NOMO-1 (cell line): Measurements from ENCODE around the gene NUDT13.
"Not testable (repeated sequence)": the region's sequence is repeated elsewhere in the genome, so short reads cannot be mapped to it uniquely, and the experiment has no call there.

ENCODE experiments used
- DNase-seq, 2 experiments: peaks; one replicate each; lab custom pipeline; 2025; ENCODE audit not compliant: unreplicated experiment in 2 of 2; lab: John Stamatoyannopoulos, UW

NUDT13 gene

DNA sequence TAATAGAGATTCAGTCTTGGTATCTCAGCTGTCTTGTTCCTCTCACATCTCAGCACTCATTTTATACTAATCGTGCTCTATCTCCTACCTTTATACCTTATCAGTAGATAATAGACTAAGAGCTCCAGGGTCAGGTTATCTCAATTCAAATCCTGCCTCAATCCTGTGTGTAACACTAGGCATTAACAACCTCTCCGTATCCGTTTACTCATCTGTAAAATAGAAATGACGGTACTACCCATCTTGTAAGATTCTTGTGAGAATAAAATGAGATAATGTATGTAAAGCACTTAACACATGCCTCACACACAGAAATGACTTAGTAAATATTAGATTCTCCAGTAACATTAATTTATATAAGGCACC is 13.0 kb upstream of the NUDT13 start:
- no peak for DNase-seq

DNA sequence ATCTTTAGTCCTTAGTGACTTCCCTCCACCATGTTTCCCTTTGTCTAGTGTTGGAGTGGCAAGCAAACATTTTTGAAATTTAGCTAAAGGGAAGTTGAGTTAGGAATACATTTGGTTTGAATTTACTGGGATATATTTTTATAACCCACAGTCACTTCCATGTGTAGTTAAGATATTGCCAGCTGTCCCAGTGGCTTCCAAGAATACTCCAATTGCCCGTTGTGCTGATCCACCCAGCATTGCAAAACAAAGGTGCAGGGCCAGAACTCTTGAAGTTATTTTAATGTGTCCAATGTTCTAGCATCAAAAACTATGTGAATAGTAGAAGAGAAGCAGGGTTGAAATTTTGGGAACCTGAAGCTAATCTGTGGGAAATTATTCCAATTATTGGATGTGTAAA is 11.1 kb upstream of the NUDT13 start:
- DNase-seq: no peak

DNA sequence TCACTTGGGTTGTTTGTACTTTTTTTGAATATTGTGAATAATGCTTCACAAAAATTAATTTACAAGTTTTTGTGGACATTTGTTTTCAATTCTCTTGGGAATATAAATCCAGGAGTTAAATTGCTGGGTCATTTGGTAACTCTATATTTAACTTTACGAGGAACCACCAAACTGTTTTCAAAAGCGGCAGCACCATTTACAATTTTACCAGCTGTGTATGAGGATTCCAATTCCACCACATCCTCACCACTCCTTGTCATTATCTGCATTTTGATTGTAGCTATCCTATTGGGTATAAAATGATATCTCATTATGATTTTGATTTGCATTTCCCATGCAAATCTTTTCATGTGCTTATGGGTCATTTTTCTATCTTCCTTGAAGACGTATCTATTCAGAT is 4.0 kb upstream of the NUDT13 start:
- no peak for DNase-seq

DNA sequence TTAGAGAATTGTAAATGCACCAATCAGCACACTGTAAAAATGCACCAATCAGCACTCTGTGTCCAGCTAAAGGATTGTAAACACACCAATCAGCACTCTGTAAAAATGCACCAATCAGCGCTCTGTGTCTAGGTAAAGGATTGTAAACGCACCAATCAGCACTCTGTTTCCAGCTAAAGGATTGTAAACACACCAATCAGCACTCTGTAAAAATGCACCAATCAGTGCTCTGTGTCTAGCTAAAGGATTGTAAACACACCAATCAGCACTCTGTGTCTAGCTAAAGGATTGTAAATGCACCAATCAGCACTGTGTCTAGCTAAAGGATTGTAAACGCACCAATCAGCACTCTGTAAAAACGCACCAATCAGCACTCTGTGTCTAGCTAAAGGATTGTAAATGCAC is 1.0 kb upstream of the NUDT13 start:
- not testable (repeated sequence) for DNase-seq

DNA sequence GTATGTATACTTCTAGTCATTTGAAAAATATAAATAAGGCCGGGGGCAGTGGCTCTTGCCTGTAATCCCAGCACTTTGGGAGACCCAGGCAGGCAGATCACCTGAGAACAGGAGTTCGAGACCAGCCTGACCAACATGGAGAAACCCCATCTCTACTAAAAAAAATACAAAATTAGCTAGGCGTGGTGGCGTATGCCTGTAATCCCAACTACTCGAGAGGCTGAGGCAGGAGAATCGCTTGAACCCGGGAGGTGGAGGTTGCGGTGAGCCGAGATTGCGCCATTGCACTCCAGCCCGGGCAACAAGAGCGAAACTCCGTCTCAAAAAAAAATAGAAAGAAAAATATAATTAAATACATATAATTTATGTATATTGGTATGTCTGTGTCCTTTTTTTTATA is 1.8 kb downstream of the NUDT13 start:
- not testable (repeated sequence) for DNase-seq

DNA sequence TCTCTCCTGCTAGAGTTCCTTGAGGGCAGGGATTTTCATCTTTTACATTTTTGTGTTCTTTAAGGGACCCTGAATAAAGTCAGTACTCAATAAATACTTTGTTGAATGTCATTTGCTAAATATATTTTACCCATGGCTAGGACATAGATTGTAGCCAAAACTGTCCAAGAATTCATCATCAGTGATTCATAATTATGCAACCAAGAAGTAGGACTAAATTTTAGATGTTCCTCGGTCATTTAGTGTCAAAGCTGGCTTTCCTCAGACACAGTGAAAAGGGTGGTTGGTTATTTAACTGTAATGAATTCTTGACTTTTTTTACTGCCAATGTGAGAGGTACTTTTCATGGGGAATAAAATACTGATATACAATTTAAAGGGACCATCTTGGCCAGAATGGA is 3.3 kb downstream of the NUDT13 start:
- no peak for DNase-seq

DNA sequence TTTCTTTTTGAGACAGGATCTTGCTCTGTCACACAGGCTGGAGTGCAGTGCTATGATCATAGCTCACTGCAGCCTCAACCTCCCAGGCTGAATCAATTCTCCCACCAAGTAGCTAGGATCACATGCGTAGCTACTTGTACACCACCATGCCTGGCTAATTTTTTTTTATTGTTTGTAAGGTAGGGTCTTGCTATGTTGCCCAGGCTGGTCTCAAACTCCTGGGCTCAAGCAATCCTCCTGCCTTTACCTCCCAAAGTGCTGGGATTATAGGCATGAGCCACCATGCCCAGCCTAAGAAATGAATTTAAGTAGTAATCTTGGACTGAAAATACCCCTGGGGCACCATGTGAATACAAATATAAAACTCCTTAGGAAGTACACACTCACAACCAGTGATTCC is 5.8 kb downstream of the NUDT13 start:
- DNase-seq: no peak

DNA sequence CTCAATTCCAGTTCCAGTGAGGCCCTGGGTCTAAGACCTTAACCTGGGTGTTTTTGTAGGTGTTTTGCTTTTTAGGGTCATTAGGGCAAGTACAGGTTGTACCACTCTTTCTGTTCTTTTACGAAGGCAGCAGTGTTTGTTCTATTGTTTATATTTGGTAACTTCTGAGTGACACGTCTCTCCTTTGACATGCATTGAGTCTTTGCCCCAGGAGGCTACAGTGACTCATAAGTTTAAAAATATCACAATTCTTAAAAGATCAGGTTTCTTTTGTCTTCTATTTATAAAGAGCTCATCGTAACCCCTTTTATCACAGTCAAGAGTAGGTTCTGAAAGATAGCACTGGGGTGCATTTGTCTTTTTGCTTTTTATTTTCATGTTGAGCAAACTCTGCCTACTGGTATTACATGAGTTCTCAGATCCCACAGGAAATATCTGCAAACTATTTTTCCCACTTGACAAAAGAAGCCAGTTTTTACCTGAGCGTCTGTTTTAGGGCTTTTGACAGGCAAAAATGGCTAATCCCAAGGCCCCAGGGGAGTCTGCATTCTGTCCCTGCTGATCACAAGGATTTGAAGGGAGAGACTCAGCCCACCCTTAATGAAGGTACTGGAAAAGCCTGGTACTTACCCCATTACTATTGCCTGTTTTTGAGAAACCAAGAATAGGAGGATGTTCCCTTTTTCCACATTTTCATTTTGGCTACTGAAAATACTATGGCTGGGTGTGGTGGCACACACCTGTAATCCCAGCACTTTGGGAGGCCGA is 7.9 kb downstream of the NUDT13 start:
- no peak for DNase-seq

DNA sequence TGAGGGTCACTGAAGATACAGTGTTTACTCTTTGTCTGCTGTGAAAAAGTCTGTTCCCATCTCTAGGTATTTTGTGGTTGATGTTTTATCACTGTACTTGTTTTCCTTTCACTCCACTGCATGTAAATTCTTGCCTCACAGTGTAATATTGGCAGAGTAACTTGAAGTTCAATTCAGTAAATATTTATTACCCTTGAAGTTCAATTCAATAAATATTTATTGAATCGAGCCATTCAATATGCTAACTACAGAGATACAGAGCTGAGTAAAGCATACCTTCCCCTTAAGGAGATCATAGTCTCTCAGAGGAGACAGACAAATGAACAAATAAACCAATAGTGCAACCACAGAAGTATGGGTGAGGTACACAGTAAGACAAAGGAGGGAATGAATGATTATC is 9.2 kb downstream of the NUDT13 start:
- no peak for DNase-seq

DNA sequence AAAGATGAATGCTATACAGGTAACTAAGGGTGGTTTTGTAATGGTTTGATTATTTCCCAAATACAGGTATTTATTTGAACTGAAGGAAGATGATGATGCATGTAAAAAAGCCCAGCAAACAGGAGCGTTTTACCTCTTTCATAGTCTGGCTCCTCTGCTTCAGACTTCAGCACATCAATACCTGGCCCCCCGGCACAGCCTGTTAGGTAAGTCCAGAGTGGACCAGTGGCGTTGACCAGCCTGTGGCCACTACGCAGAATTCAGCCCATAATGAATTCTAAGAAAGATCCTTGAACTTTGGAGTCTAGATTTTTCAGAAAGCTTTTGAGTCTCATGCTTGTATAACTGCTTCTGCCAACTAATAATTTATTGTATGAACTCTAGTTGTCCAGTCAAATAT is 9.7 kb downstream of the NUDT13 start:
- DNase-seq: no peak

DNA sequence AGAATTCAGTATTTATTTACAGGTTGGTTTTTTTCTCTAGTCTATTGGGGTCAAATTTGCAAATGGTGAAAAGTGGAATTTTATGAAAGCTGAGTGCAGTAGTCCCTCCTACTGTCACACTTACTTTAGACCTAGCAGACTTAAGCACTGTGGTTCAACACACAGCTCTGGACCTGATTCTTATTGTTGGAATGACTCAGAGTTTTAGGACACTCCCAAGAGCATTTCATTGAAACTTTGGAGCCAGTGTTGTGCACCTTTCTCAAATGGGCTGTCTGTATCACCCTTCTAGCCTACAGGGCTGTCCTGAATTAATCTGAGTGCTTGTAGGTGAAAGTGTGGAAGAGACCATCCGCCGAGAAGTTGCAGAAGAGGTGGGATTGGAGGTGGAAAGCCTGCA is 16.1 kb downstream of the NUDT13 start:
- no peak for DNase-seq

DNA sequence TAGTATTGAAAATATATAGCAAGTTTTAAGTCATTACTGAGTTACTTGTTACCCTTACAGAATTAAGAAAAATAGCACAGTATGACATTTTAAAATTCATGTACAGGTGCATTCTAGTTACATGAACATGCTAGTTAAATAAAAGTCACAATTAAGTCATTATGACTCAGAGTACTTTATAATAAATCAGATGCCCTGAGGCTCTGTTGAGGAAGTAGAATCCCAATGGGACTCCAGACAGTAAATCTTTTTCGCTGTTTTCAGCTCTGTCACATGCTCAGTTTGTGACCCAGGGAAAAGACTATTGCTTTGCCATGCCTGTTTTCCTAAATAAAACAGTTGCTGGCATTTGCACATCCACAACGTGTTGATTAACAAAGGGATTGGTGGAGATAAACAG is 21.0 kb downstream of the NUDT13 start:
- no peak for DNase-seq

DNA sequence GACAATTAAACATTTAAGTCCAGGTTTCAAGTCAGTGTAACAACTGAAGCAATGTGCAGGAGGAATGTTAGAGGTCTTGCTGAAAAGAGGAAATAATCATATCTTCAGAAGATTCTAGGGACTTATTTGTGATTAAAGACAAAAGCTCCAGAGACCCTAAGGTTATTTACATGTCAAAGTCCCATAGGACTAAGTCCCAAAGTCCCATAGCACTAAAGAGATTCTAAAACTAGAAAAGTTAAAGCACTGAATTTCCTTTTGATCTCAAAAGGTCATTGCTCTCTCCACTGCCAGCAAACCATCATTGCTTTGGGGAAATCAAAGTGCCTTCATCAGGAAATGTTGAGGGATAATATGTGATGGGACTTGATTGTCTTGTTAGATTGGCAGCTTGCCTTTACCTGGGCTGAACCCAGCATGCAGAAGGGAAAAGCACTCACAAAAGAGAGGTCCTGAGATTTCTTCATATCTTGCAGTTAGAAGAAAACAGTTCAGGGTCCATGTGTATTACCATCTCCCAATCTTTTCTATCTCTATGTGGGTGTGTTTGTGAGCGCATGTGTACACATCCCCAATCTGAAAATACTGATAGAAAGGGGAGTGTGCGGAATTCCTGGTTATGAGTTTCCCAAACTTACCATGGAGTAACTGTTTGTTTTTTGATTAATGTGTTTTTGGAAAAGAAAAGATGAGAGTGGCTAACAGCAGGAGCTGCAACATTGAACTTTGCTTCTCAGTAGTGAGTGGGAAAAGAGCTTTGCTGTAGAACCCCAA is 21.8 kb downstream of the NUDT13 start:
- DNase-seq: no peak

DNA sequence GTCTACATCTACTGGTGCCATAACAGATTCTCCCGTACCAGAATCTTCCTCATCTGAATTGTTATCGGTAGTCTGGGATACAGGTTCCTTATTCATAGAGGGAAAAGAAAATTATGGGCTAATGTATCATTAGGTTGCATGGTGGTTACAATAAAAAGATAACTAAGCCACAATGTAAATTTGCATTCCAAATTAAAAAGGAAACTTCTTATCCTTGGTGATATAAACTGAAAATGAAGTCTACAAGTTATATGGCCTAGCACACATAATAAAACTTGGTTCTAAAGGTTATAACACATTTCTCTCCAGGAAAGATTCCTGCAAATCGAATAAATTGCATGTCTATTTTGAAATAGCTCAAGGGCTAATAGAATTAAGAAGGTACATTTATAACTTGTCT is 24.5 kb downstream of the NUDT13 start:
- DNase-seq: no peak

DNA sequence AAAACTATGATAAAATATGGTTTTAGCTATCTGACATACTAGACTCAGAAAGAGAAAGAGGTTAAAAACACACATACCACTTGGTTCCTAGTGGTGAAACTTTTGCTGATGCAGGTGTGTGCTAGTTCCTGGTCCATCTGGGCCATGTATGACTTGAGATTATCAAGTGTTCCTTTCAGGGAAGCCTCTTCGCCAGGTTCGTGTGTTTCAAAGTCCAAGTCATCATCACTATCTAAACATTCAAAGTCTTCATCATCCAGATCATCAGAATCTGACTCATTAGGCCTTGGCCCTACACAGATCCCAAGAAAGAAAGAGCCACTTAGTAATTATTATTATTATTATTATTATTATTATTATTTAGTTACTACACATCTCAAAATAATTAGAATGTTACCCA is 26.4 kb downstream of the NUDT13 start:
- DNase-seq: no peak

DNA sequence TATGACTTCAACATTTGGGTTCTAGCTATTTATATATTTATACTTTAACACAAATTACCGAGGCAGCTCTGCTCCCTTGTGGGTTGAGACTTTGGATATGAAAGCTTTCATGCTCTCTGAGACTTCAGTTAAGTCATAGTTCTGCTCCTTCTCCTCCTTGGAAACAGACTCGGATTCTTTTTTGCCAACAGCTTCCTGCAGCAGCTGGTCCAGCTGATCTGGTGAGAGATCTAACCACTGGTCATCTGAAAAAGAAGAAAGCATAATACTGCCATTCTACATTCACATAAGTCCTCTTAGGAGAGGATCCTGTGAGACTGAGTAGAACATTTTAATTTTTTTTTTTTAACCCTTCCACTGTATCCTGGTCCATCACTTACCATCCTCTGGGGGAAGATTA is 29.0 kb downstream of the NUDT13 start:
- DNase-seq: no peak

DNA sequence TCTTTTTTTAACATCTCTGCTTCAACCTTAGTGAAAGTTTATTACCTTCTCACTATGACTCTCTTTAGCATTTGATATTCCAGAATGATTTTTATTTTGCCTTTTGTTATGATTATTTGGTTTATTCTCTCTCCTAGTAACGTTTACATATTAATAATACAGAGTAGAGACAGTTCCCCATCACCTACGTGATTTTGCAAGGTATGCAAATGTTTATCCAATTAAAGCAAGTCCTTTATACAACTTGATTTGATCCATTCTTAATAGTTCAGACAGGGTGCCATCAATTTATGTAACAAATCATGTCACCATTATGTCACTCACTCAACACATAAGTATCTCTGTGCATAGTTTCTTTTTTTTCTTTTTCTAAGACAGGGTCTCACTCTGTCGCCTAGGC is 31.3 kb downstream of the NUDT13 start:
- DNase-seq: no peak

DNA sequence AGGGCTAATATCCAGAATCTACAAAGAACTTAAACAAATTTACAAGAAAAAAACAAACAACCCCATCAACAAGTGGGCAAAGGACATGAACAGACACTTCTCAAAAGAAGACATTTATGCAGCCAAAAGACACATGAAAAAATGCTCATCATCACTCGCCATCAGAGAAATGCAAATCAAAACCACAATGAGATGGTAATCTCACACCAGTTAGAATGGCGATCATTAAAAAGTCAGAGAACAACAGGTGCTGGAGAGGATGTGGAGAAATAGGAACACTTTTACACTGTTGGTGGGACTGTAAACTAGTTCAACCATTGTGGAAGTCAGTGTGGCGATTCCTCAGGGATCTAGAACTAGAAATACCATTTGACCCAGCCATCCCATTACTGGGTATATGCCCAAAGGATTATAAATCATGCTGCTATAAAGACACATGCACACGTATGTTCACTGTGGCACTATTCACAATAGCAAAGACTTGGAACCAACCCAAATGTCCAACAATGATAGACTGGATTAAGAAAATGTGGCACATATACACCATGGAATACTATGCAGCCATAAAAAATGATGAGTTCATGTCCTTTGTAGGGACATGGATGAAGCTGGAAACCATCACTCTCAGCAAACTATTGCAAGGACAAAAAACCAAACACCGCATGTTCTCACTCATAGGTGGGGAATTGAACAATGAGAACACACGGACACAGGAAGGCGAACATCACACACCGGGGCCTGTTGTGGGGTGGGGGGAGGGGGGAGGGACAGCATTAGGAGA is 40.6 kb downstream of the NUDT13 start:
- not testable (repeated sequence) for DNase-seq

DNA sequence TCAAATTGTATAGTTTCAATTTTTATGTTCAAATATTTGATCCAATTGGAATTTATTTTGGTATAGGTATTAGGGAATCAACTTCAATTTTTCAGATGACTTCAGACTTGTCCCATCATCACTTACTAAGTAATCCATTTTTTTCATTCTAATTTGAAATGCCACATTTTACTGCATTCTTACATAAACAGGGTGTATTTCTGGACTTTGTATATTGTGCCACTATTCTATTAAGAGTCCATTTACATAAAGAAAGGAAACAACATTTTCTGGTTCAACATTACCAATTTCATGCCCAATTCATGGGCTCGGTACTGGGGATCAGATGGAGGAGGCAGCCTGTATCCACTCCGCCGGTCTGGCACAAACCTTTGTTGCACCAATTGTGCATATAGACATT is 41.8 kb downstream of the NUDT13 start:
- no peak for DNase-seq

DNA sequence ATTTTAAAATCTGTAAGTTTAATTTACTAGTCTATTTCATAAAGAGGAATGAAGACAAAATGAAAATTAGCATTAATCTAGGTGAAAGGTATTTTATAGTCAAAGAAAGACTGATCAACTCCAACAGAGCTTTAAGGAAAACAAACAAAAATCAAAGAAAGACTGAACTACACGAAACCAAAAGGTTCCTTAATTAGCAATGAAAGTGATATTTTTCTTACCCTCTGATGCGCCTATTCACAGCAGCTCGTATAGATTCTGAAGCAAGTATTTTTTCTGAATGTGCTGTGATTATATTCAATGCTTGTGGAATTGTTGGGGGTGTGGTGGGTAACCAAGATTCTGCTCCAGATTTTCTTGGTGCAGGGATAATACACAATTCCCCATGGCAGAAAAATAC is 45.8 kb downstream of the NUDT13 start:
- DNase-seq: no peak

DNA sequence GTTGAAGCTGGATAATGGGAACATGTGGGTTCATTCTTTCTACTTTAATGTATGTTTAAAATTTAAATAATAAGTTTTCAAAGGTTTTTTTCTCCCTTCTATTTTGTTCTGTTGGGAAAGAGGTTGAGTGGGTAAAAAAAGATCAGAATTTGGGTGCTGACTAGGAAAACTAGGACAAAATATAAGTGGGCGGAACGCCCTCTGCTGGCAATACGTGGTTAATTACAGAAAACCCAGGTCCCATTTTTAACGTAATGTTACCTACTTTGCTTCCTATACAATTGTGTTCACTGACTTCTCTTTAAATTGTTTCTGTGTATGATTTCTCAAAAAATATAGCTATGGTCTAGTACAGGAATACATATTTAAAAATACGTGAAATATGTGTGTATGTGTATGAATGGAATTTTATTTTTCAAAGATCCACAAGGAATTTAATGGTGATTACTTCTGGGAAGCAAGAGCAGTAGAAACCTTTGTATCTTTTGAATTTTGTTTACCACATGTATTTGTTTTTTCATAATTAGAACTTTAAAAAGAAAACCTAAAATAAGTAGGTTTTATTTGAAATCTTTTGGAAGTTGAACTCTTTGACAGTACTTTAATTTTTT is 48.9 kb downstream of the NUDT13 start:
- DNase-seq: peak; percentile 2 to 34
